Suprapubic skin (tissue), 4 donors: ENCODE measurements around the gene ZCCHC7. TPM values are rescaled to one million over a fixed set of nuclear protein-coding genes. Genes with fewer than 3 reads are reported as not detected.
"Not testable (repeated sequence)": the region's sequence is repeated elsewhere in the genome, so short reads cannot be mapped to it uniquely, and the experiment has no call there.

Source experiments
- DNase-seq, 2 donors: peaks; one replicate each; pipeline ENCODE4 v3.0.0-alpha.2; 2019; ENCODE audit warnings: low spot score in 2 of 2
- H3K27ac ChIP-seq: fragments of 200-600 bp; sonication (generic); one replicate; pipeline ENCODE4 v1.5.1; 2019
- H3K27me3 ChIP-seq: fragments of 200-600 bp; sonication (generic); one replicate; pipeline ENCODE4 v1.5.1; 2019
- H3K36me3 ChIP-seq: fragments of 200-600 bp; sonication (generic); one replicate; pipeline ENCODE4 v1.5.1; 2019
- H3K4me1 ChIP-seq: fragments of 200-600 bp; sonication (generic); one replicate; pipeline ENCODE4 v1.5.1; 2019
- H3K4me3 ChIP-seq: fragments of 200-600 bp; sonication (generic); one replicate; pipeline ENCODE4 v1.5.1; 2019; ENCODE audit warnings: mild to moderate bottlenecking
- H3K9me3 ChIP-seq: fragments of 200-600 bp; sonication (generic); one replicate; pipeline ENCODE4 v1.5.1; 2019
- CTCF ChIP-seq, 2 donors: fragments of 200-600 bp in 1 of 2; fragments of 450-650 bp in 1 of 2; sonication (generic) in 1 of 2; IDR thresholded peaks; one replicate each; pipeline ENCODE4 v1.5.1; 2016 to 2019; ENCODE audit warnings: antibody characterized with exemption in 2 of 2, mild to moderate bottlenecking in 1 of 2, moderate library complexity in 1 of 2
- EP300 ChIP-seq: sonication (generic); formaldehyde crosslinking; IDR thresholded peaks from one replicate; pipeline ENCODE4 v1.6.1; 2017; ENCODE audit warnings: antibody characterized with exemption
- POLR2A ChIP-seq, 2 donors: fragments of 450-650 bp; IDR thresholded peaks; one replicate each; pipeline ENCODE4 v1.6.1; 2017; ENCODE audit warnings: antibody characterized with exemption in 2 of 2, mild to moderate bottlenecking in 2 of 2, moderate library complexity in 2 of 2
- POLR2AphosphoS5 ChIP-seq, 3 donors: sonication (generic); formaldehyde crosslinking; IDR thresholded peaks; one replicate each; pipeline ENCODE4 v1.6.1; 2017; ENCODE audit warnings: antibody characterized with exemption in 3 of 3
- WGBS: methylation state at CpG from one replicate; pipeline ENCODE4 v1.1.5; 2018; 5-methylcytosine and 5-hydroxymethylcytosine counted together
- total RNA-seq, 4 donors: library from RNA; depleted of rRNA; stranded (reverse); fragments of >200 nt; gene quantifications; one replicate each; pipeline ENCODE4 v1.1.0, GENCODE V29; 2016

Gene ZCCHC7
- total RNA-seq, 4 donors from 2014 or later: 16.3 to 37.6 (median 20.4) TPM

GRCh38 chr9:37157726-37158377, 37.5 kb downstream of the ZCCHC7 start:
- WGBS: 84% methylated on average over 4 of the region's 4 CpGs
- Histone ChIP-seq H3K4me1 (no peaks in the 10 kb centered on the region), H3K36me3 (peaks cover 30% of the 10 kb centered on the region), H3K27me3 (no peaks in the 10 kb centered on the region), H3K27ac (no peak overlapping the region), H3K4me3 (no peak overlapping the region), H3K9me3 (no peaks in the 10 kb centered on the region)
- no peak for DNase-seq
- TF ChIP-seq POLR2AphosphoS5 (IDR thresholded peaks at IDR 0.05) (no peak), EP300 (no peak)

GRCh38 chr9:37163299-37163698, 42.9 kb downstream of the ZCCHC7 start:
- Histone ChIP-seq H3K27ac (no peak overlapping the region), H3K4me3 (no peak overlapping the region), H3K36me3 (peaks cover 27% of the 10 kb centered on the region), H3K9me3 (no peaks in the 10 kb centered on the region), H3K27me3 (no peaks in the 10 kb centered on the region), H3K4me1 (no peaks in the 10 kb centered on the region)
- 91% methylated on average over 4 of the region's 4 CpGs for WGBS
- DNase-seq: no peak
- no peak for TF ChIP-seq POLR2AphosphoS5 (IDR thresholded peaks at IDR 0.05)
- TF ChIP-seq EP300: no peak
- TF ChIP-seq CTCF (IDR thresholded peaks at IDR 0.05): no peak
- no peak for TF ChIP-seq POLR2A (IDR thresholded peaks at IDR 0.05)

- H3K36me3 ChIP-seq: peaks cover 27% of the 10 kb centered on the region
- H3K27me3 ChIP-seq, H3K9me3 ChIP-seq, H3K27ac ChIP-seq, H3K4me1 ChIP-seq, DNase-seq, H3K4me3 ChIP-seq: not testable (repeated sequence)
- over 99% methylated on average over 4 of the region's 4 CpGs for WGBS
Observed at GRCh38 chr9:37164335-37164734, 44.0 kb downstream of the ZCCHC7 start.

- Histone ChIP-seq H3K36me3 (peaks cover 19% of the 10 kb centered on the region), H3K9me3 (no peaks in the 10 kb centered on the region), H3K4me1 (no peaks in the 10 kb centered on the region), H3K27me3 (no peaks in the 10 kb centered on the region), H3K4me3 (no peak overlapping the region), H3K27ac (no peak overlapping the region)
- WGBS: 100% methylated on average over 1 of the region's 1 CpG
- TF ChIP-seq EP300 (no peak), POLR2A (IDR thresholded peaks at IDR 0.05) (no peak), CTCF (IDR thresholded peaks at IDR 0.05) (no peak), POLR2AphosphoS5 (IDR thresholded peaks at IDR 0.05) (no peak)
- DNase-seq: no peak
Observed at GRCh38 chr9:37165644-37166043, 45.3 kb downstream of the ZCCHC7 start.

- no peaks in the 10 kb centered on the region for H3K9me3 ChIP-seq
- H3K4me1 ChIP-seq: no peaks in the 10 kb centered on the region
- H3K36me3 ChIP-seq: peaks cover 6% of the 10 kb centered on the region
- TF ChIP-seq POLR2AphosphoS5 (IDR thresholded peaks at IDR 0.05) (no peak), CTCF (IDR thresholded peaks at IDR 0.05) (no peak), POLR2A (IDR thresholded peaks at IDR 0.05) (no peak), EP300 (no peak)
- H3K27me3 ChIP-seq: no peaks in the 10 kb centered on the region
- no peak for DNase-seq
- H3K27ac ChIP-seq: no peak overlapping the region
- no peak overlapping the region for H3K4me3 ChIP-seq
- 92% methylated on average over 2 of the region's 2 CpGs for WGBS
Observed at GRCh38 chr9:37167456-37168047, 47.2 kb downstream of the ZCCHC7 start.

- peaks cover 4% of the 10 kb centered on the region for H3K36me3 ChIP-seq
- H3K4me1 ChIP-seq: no peaks in the 10 kb centered on the region
- no peaks in the 10 kb centered on the region for H3K27me3 ChIP-seq
- no peak overlapping the region for H3K4me3 ChIP-seq
- no peaks in the 10 kb centered on the region for H3K9me3 ChIP-seq
- 91% methylated on average over 4 of the region's 4 CpGs for WGBS
- no peak for DNase-seq
- H3K27ac ChIP-seq: no peak overlapping the region
- TF ChIP-seq POLR2AphosphoS5 (IDR thresholded peaks at IDR 0.05) (no peak), CTCF (IDR thresholded peaks at IDR 0.05) (no peak), EP300 (no peak), POLR2A (IDR thresholded peaks at IDR 0.05) (no peak)
Observed at GRCh38 chr9:37172557-37172956, 52.2 kb downstream of the ZCCHC7 start.
